ENCODE results near the gene HECA. TPM values are rescaled to one million over a fixed set of nuclear protein-coding genes. Genes with fewer than 3 reads are reported as not detected.
"Not testable (repeated sequence)": the region's sequence is repeated elsewhere in the genome, so short reads cannot be mapped to it uniquely, and the experiment has no call there.

The HECA gene
- total RNA-seq, 1 donor from 2014 or later: 53.1 TPM

GRCh38 chr6:139117734-139118133 is 17.1 kb upstream of the HECA start:
- DNase-seq (no peak), ATAC-seq (no peak)
- Histone ChIP-seq H3K27ac (no peak overlapping the region), H3K27me3 (ENCODE audit: low read depth) (no peaks in the 10 kb centered on the region), H3K4me1 (no peaks in the 10 kb centered on the region), H3K4me3 (no peak overlapping the region), H3K9me3 (peaks cover 16% of the 10 kb centered on the region), H3K36me3 (no peaks in the 10 kb centered on the region)
- TF ChIP-seq CTCF (IDR thresholded peaks at IDR 0.05): no peak
- intact Hi-C loops (cut with DNase I): no loop called here

GRCh38 chr6:139119552-139119951 is 15.3 kb upstream of the HECA start:
- H3K36me3 ChIP-seq: no peaks in the 10 kb centered on the region
- intact Hi-C loops (cut with DNase I): no loop called here
- no peaks in the 10 kb centered on the region for H3K27me3 ChIP-seq (ENCODE audit: low read depth)
- H3K27ac ChIP-seq: no peak overlapping the region
- DNase-seq (no peak), ATAC-seq (no peak)
- peaks cover 16% of the 10 kb centered on the region for H3K9me3 ChIP-seq
- TF ChIP-seq CTCF (IDR thresholded peaks at IDR 0.05): no peak
- peaks cover under 1% of the 10 kb centered on the region for H3K4me1 ChIP-seq
- H3K4me3 ChIP-seq: no peak overlapping the region

- DNase-seq; H3K36me3 ChIP-seq; H3K27me3 ChIP-seq (ENCODE audit: low read depth); ATAC-seq; H3K27ac ChIP-seq; intact Hi-C loops (cut with DNase I); H3K4me3 ChIP-seq: not testable (repeated sequence)
- peaks cover 16% of the 10 kb centered on the region for H3K9me3 ChIP-seq
- H3K4me1 ChIP-seq: peaks cover 14% of the 10 kb centered on the region
Measured at GRCh38 chr6:139122823-139123222, 12.1 kb upstream of the HECA start.

- ATAC-seq (peak; percentile 95 to 97), DNase-seq (peak; percentile 67)
- peak overlapping the region; percentile 54 for H3K27ac ChIP-seq
- peaks cover 14% of the 10 kb centered on the region for H3K4me1 ChIP-seq
- peak; percentile 60 for TF ChIP-seq CTCF (IDR thresholded peaks at IDR 0.05)
- H3K9me3 ChIP-seq: peaks cover 1% of the 10 kb centered on the region
- H3K36me3 ChIP-seq: no peaks in the 10 kb centered on the region
- no peaks in the 10 kb centered on the region for H3K27me3 ChIP-seq (ENCODE audit: low read depth)
- intact Hi-C loops (cut with DNase I): no loop called here
- no peak overlapping the region for H3K4me3 ChIP-seq
Measured at GRCh38 chr6:139124887-139125672, 9.8 kb upstream of the HECA start.

- Histone ChIP-seq H3K4me3 (no peak overlapping the region), H3K36me3 (no peaks in the 10 kb centered on the region), H3K9me3 (no peaks in the 10 kb centered on the region), H3K4me1 (peaks cover 14% of the 10 kb centered on the region), H3K27me3 (ENCODE audit: low read depth) (no peaks in the 10 kb centered on the region), H3K27ac (peak overlapping the region; percentile 54)
- no peak for DNase-seq
- peak; percentile 59 to 70 for ATAC-seq
- intact Hi-C loops (cut with DNase I): no loop called here
- TF ChIP-seq CTCF (IDR thresholded peaks at IDR 0.05): no peak
Measured at GRCh38 chr6:139126255-139126654, 8.6 kb upstream of the HECA start.

- Histone ChIP-seq H3K27ac (no peak overlapping the region), H3K36me3 (no peaks in the 10 kb centered on the region), H3K4me3 (no peak overlapping the region), H3K27me3 (ENCODE audit: low read depth) (no peaks in the 10 kb centered on the region), H3K4me1 (peaks cover 14% of the 10 kb centered on the region), H3K9me3 (no peaks in the 10 kb centered on the region)
- ATAC-seq (no peak), DNase-seq (no peak)
- intact Hi-C loops (cut with DNase I): no loop called here
- no peak for TF ChIP-seq CTCF (IDR thresholded peaks at IDR 0.05)
Measured at GRCh38 chr6:139126931-139127330, 7.9 kb upstream of the HECA start.

Measured in lower lobe of right lung (tissue), 2 donors.